OCI-LY1 (cell line): Measurements from ENCODE around the gene GANAB.

Experiments used
- H2AFZ ChIP-seq: fragments of 200-600 bp; sonication (generic), shearing (Covaris generic); 2 replicates; pipeline ENCODE4 v1.6.0; 2014; ENCODE audit warnings: antibody characterized with exemption, mild to moderate bottlenecking, low read length
- H3F3A ChIP-seq: fragments of 200-600 bp; sonication (generic), shearing (Covaris generic); 2 replicates; pipeline ENCODE4 v1.6.0; 2014; ENCODE audit warnings: mild to moderate bottlenecking, antibody characterized with exemption, low read length, moderate library complexity; ENCODE audit not compliant: insufficient read depth
- H3K27ac ChIP-seq: fragments of 200-600 bp; sonication (generic); 2 replicates; pipeline ENCODE4 v1.5.1; 2014; ENCODE audit warnings: low read length, mixed run types, mild to moderate bottlenecking, low read depth; ENCODE audit not compliant: poor library complexity, severe bottlenecking
- H3K27me3 ChIP-seq: fragments of 200-600 bp; sonication (generic); 2 replicates; pipeline ENCODE4 v1.6.0; 2014; ENCODE audit warnings: antibody characterized with exemption, mild to moderate bottlenecking, low read length, moderate library complexity; ENCODE audit not compliant: insufficient read depth
- H3K36me3 ChIP-seq: fragments of 200-600 bp; sonication (generic); 2 replicates; pipeline ENCODE4 v1.6.1; 2014; ENCODE audit warnings: mild to moderate bottlenecking, antibody characterized with exemption, low read length, moderate library complexity, mixed read lengths; ENCODE audit not compliant: insufficient read depth
- H3K4me1 ChIP-seq: fragments of 200-600 bp; sonication (generic); 2 replicates; pipeline ENCODE4 v1.5.1; 2014; ENCODE audit warnings: mild to moderate bottlenecking, low read length, moderate library complexity; ENCODE audit not compliant: insufficient read depth, severe bottlenecking
- H3K4me2 ChIP-seq: fragments of 200-600 bp; sonication (generic), shearing (Covaris generic); 2 replicates; pipeline ENCODE4 v1.6.1; 2014; ENCODE audit warnings: low read length
- H3K4me3 ChIP-seq: fragments of 200-600 bp; sonication (generic); 2 replicates; pipeline ENCODE4 v1.5.1; 2014; ENCODE audit warnings: low read length, low read depth, mild to moderate bottlenecking, mixed read lengths; ENCODE audit not compliant: poor library complexity, severe bottlenecking
- H3K79me2 ChIP-seq: fragments of 200-600 bp; shearing (Covaris generic); 2 replicates; pipeline ENCODE4 v1.6.1; 2016; ENCODE audit warnings: mixed run types, low read length, mixed read lengths; ENCODE audit not compliant: insufficient read depth
- H3K9ac ChIP-seq: fragments of 200-600 bp; sonication (generic), shearing (Covaris generic); 2 replicates; pipeline ENCODE4 v1.6.1; 2014; ENCODE audit warnings: mild to moderate bottlenecking, low read length, mixed read lengths
- H3K9me2 ChIP-seq: fragments of 200-600 bp; sonication (generic), shearing (Covaris generic); 2 replicates; pipeline ENCODE4 v1.6.1; 2014; ENCODE audit warnings: low read depth, mild to moderate bottlenecking, low read length, mixed read lengths
- H3K9me3 ChIP-seq: fragments of 200-600 bp; shearing (Covaris generic); 2 replicates; pipeline ENCODE4 v1.6.1; 2014; ENCODE audit warnings: low read length, mixed read lengths
- H4K20me1 ChIP-seq: fragments of 200-600 bp; sonication (generic), shearing (Covaris generic); 2 replicates; pipeline ENCODE4 v1.6.0; 2016; ENCODE audit warnings: mild to moderate bottlenecking, low read length; ENCODE audit not compliant: insufficient read depth
- EZH2 ChIP-seq: fragments of 200-600 bp; sonication (generic), shearing (Covaris generic); IDR thresholded peaks from 2 replicates; pipeline ENCODE4 v1.8.0; 2017; ENCODE audit warnings: borderline replicate concordance, mixed run types, mild to moderate bottlenecking, antibody characterized with exemption, low read length, moderate library complexity, mixed read lengths
- TF ChIP-seq, protein P1 (sequence below): fragments of 200-600 bp; sonication (generic), shearing (Covaris generic); IDR thresholded peaks from 2 replicates; pipeline ENCODE4 v1.5.1; 2017; ENCODE audit warnings: mild to moderate bottlenecking, antibody characterized with exemption, low read length, moderate library complexity, mixed read lengths

The GANAB gene

DNA sequence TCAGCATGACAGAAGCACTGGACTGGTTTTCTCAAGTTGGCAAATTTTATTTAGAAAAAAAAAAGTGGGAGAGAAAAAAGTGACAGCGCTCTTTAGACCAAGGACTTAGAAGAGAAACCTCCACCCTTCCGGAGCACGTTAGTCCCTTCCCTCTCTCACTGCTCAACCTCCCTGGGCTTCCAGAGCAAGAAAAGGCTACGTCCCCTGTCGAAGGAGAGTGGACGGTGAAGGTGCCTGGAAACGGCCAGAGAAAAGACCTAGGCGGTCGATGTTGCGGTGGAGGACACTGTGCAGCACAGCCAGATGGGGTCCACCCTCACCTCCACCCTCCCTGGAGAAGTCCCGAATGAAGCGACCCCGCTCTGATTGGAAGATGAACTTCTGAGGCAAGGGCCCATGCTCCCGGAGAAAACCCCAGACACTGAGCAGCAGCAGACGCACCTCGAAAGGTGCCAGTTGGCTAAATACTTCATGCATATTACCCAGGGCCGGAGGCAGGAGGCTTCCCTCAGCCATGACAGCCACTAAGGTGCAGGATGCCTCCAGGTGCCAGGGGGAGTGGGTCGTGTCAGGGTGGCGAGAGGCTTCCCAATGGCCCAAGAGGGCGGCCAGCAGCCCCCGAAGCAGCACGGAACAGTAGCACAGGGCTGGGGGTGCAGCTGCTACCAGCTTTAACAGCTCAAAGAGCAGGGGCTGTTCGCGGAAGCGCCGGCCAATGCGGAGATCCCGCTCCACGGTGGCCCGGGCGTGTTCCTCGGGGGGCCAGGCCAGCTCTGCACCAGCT lies 604 bp upstream of the GANAB start:
- Histone ChIP-seq H3F3A (no peaks in the 10 kb centered on the region), H3K27ac (peak overlapping the region; percentile 21), H3K79me2 (peaks cover 36% of the 10 kb centered on the region), H3K27me3 (no peaks in the 10 kb centered on the region), H2AFZ (no peak overlapping the region), H3K9me3 (no peaks in the 10 kb centered on the region), H3K4me3 (peak overlapping the region; percentile 91), H3K9me2 (no peaks in the 10 kb centered on the region), H3K9ac (peak overlapping the region; percentile 34; the same call in 1 of the 2 replicates), H4K20me1 (no peaks in the 10 kb centered on the region), H3K4me2 (peak overlapping the region; percentile 52), H3K36me3 (peaks cover 57% of the 10 kb centered on the region), H3K4me1 (peaks cover 30% of the 10 kb centered on the region)
- TF ChIP-seq, protein P1, sequence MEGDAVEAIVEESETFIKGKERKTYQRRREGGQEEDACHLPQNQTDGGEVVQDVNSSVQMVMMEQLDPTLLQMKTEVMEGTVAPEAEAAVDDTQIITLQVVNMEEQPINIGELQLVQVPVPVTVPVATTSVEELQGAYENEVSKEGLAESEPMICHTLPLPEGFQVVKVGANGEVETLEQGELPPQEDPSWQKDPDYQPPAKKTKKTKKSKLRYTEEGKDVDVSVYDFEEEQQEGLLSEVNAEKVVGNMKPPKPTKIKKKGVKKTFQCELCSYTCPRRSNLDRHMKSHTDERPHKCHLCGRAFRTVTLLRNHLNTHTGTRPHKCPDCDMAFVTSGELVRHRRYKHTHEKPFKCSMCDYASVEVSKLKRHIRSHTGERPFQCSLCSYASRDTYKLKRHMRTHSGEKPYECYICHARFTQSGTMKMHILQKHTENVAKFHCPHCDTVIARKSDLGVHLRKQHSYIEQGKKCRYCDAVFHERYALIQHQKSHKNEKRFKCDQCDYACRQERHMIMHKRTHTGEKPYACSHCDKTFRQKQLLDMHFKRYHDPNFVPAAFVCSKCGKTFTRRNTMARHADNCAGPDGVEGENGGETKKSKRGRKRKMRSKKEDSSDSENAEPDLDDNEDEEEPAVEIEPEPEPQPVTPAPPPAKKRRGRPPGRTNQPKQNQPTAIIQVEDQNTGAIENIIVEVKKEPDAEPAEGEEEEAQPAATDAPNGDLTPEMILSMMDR: no peak
- TF ChIP-seq EZH2: no peak

DNA sequence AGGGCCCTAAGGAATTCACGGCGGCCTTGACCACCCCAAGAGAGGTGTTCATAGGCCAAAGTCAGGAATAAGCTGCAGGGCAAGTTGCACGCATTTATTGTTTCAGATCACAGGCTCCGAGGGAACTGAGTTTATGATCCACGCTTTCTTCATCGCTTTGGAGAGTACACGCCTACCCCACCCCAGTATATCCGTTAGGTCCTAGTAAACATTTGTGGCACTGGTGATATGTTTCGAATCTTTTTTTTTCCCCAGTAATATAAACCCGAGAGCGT lies 805 bp downstream of the GANAB start:
- Histone ChIP-seq H3K4me3 (peak overlapping the region; percentile 91), H4K20me1 (no peaks in the 10 kb centered on the region), H3K36me3 (peaks cover 55% of the 10 kb centered on the region), H3K27ac (peak overlapping the region; percentile 74), H3F3A (no peaks in the 10 kb centered on the region), H2AFZ (no peak overlapping the region), H3K9me3 (no peaks in the 10 kb centered on the region), H3K9me2 (no peaks in the 10 kb centered on the region), H3K27me3 (no peaks in the 10 kb centered on the region), H3K4me2 (peak overlapping the region; percentile 67), H3K4me1 (peaks cover 21% of the 10 kb centered on the region), H3K9ac (peak overlapping the region; percentile 86), H3K79me2 (peaks cover 36% of the 10 kb centered on the region)
- TF ChIP-seq, protein P1: no peak
- no peak for TF ChIP-seq EZH2

- Histone ChIP-seq H3K9me2 (no peaks in the 10 kb centered on the region), H3K79me2 (peaks cover 36% of the 10 kb centered on the region), H3K9ac (no peak overlapping the region), H3K36me3 (peaks cover 51% of the 10 kb centered on the region), H3K4me1 (peaks cover 21% of the 10 kb centered on the region), H3K4me2 (no peak overlapping the region), H3K27me3 (no peaks in the 10 kb centered on the region), H4K20me1 (no peaks in the 10 kb centered on the region), H3F3A (no peaks in the 10 kb centered on the region), H3K4me3 (no peak overlapping the region), H3K27ac (no peak overlapping the region), H3K9me3 (no peaks in the 10 kb centered on the region), H2AFZ (no peak overlapping the region)
- TF ChIP-seq, protein P1: no peak
- no peak for TF ChIP-seq EZH2
Measured at GRCh38 chr11:62644220-62644619, 2.2 kb downstream of the GANAB start.
